Parathyroid adenoma (tissue), 2 donors: Measurements from ENCODE around the gene SLC4A8.

Source experiments
- H2AFZ ChIP-seq: fragments of 300-600 bp; sonication (generic); one replicate; pipeline ENCODE4 v1.7.0; 2017; ENCODE audit warnings: antibody characterized with exemption, mild to moderate bottlenecking
- H3K27ac ChIP-seq: fragments of 300-600 bp; sonication (generic); one replicate; pipeline ENCODE4 v1.7.0; 2017
- H3K27me3 ChIP-seq: fragments of 300-600 bp; sonication (generic); one replicate; pipeline ENCODE4 v1.7.0; 2017; ENCODE audit warnings: low read length; ENCODE audit not compliant: control insufficient read depth, insufficient read depth
- H3K36me3 ChIP-seq: fragments of 300-600 bp; sonication (generic); one replicate; pipeline ENCODE4 v1.7.0; 2017; ENCODE audit warnings: low read length; ENCODE audit not compliant: control insufficient read depth, insufficient read depth
- H3K4me1 ChIP-seq: fragments of 300-600 bp; sonication (generic); one replicate; pipeline ENCODE4 v1.7.0; 2017; ENCODE audit warnings: control low read depth
- H3K4me2 ChIP-seq: fragments of 300-600 bp; sonication (generic); one replicate; pipeline ENCODE4 v1.7.0; 2017; ENCODE audit warnings: low read length
- H3K4me3 ChIP-seq: fragments of 300-600 bp; sonication (generic); one replicate; pipeline ENCODE4 v1.7.0; 2017; ENCODE audit warnings: low read depth, low read length
- H3K79me2 ChIP-seq: fragments of 300-600 bp; sonication (generic); one replicate; pipeline ENCODE4 v1.7.0; 2017; ENCODE audit warnings: control low read depth
- H3K9ac ChIP-seq: fragments of 300-600 bp; sonication (generic); one replicate; pipeline ENCODE4 v1.7.0; 2017; ENCODE audit warnings: mild to moderate bottlenecking
- H3K9me3 ChIP-seq: fragments of 300-600 bp; sonication (generic); one replicate; pipeline ENCODE4 v1.7.0; 2017; ENCODE audit warnings: low read length; ENCODE audit not compliant: control insufficient read depth
- TF ChIP-seq, protein P1 (sequence below): fragments of 300-600 bp; sonication (generic); IDR thresholded peaks from one replicate; pipeline ENCODE4 v1.7.0; 2017; ENCODE audit warnings: antibody characterized with exemption, mild to moderate bottlenecking
- donor health status: primary hyperparathyroidism.

Gene SLC4A8

DNA sequence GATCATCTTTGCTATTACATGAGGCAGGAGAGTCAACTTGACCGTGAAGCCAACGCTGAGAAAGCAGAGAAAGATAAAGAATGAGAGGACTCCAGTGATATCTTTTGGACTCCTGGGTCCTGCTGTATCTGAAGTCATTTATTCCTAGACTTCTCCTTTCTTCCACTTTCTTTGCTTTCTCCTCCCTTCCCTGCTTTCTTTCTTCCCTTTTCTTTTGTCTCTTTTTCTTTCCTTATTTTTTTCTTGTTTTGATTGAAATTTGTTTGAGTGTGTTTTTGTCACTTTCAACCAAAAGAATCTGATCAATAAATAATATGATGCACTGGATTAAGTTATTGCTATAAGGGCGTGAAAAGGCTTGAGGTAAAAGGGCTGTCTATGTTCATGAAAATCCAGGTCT is 20.0 kb upstream of the SLC4A8 start:
- Histone ChIP-seq H3K9me3 (no peaks in the 10 kb centered on the region), H3K9ac (no peak overlapping the region), H3K27ac (no peak overlapping the region), H3K4me2 (no peak overlapping the region), H3K4me1 (no peaks in the 10 kb centered on the region), H2AFZ (no peak overlapping the region), H3K4me3 (no peak overlapping the region), H3K79me2 (no peaks in the 10 kb centered on the region), H3K36me3 (no peaks in the 10 kb centered on the region), H3K27me3 (no peaks in the 10 kb centered on the region)
- TF ChIP-seq, protein P1, sequence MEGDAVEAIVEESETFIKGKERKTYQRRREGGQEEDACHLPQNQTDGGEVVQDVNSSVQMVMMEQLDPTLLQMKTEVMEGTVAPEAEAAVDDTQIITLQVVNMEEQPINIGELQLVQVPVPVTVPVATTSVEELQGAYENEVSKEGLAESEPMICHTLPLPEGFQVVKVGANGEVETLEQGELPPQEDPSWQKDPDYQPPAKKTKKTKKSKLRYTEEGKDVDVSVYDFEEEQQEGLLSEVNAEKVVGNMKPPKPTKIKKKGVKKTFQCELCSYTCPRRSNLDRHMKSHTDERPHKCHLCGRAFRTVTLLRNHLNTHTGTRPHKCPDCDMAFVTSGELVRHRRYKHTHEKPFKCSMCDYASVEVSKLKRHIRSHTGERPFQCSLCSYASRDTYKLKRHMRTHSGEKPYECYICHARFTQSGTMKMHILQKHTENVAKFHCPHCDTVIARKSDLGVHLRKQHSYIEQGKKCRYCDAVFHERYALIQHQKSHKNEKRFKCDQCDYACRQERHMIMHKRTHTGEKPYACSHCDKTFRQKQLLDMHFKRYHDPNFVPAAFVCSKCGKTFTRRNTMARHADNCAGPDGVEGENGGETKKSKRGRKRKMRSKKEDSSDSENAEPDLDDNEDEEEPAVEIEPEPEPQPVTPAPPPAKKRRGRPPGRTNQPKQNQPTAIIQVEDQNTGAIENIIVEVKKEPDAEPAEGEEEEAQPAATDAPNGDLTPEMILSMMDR = no peak

DNA sequence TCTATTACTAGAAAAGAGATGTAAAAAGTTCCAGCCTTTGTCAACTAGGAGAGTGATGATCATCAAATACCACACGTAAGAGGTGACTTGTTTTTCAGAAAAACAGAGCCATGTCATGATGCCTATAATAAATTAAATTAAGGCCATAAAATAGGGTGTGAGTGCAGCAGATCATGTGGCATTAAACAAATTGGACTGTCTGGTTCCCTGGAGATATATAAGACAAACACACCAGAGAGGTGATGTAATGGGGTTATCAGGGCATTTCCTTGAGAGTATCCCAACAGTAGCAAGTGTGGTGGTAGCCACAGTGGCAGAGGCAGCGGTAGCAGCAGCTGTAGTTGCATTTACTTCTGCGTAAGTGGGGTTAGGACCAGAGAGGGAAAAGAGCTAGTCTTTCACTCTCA is 18.8 kb upstream of the SLC4A8 start:
- H3K79me2 ChIP-seq = no peaks in the 10 kb centered on the region
- H3K9ac ChIP-seq = no peak overlapping the region
- H3K4me1 ChIP-seq = no peaks in the 10 kb centered on the region
- H3K9me3 ChIP-seq = no peaks in the 10 kb centered on the region
- H3K27me3 ChIP-seq = no peaks in the 10 kb centered on the region
- H3K36me3 ChIP-seq = no peaks in the 10 kb centered on the region
- no peak overlapping the region for H2AFZ ChIP-seq
- H3K4me2 ChIP-seq = no peak overlapping the region
- TF ChIP-seq, protein P1 = no peak
- no peak overlapping the region for H3K27ac ChIP-seq
- H3K4me3 ChIP-seq = no peak overlapping the region

DNA sequence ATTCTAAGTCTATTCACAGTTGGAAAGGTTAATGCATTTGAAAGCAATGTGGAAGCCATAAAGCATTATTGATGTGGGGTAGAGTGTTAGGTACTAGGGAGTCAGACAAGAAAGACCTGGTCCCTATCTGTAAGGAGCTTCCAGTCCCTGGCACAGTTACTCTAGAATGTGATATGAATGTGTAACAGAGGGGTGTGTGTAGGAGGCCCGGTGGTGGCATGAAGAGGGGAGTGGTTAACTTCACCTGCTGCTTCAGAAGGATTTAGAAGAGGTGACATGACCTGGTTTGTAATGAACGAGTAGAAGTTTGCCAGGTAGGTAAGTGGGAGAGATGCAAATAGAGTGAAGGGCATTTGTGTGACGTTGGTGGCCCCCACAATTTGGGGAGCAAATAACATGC is 18.3 kb upstream of the SLC4A8 start:
- Histone ChIP-seq H3K79me2 (no peaks in the 10 kb centered on the region), H3K4me1 (no peaks in the 10 kb centered on the region), H3K9ac (no peak overlapping the region), H3K9me3 (no peaks in the 10 kb centered on the region), H3K4me2 (no peak overlapping the region), H3K27me3 (no peaks in the 10 kb centered on the region), H3K27ac (no peak overlapping the region), H3K4me3 (no peak overlapping the region), H2AFZ (no peak overlapping the region), H3K36me3 (no peaks in the 10 kb centered on the region)
- TF ChIP-seq, protein P1 = no peak

DNA sequence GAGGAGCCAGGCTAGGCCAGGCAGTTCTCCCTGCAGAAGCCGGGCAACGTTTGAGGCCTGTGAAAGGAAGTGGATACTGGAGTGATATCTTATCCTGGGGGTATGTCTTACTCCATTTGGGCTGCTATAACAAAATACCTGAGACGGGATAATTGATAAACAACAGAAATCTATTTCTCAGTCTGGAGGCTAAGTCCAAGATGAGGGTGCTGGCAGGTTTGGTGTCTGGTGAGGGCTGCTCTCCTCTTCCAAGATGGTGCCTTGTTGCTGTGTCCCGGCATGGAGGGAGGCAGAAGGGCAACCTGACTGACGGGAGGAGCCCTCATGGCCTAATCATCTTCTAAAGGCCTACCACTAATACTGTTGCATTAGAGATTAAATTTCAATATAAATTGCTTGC is 17.8 kb upstream of the SLC4A8 start:
- Histone ChIP-seq H3K27ac (no peak overlapping the region), H3K9me3 (no peaks in the 10 kb centered on the region), H3K9ac (no peak overlapping the region), H2AFZ (no peak overlapping the region), H3K4me3 (no peak overlapping the region), H3K36me3 (no peaks in the 10 kb centered on the region), H3K4me2 (no peak overlapping the region), H3K4me1 (no peaks in the 10 kb centered on the region), H3K79me2 (no peaks in the 10 kb centered on the region), H3K27me3 (no peaks in the 10 kb centered on the region)
- TF ChIP-seq, protein P1 = no peak

DNA sequence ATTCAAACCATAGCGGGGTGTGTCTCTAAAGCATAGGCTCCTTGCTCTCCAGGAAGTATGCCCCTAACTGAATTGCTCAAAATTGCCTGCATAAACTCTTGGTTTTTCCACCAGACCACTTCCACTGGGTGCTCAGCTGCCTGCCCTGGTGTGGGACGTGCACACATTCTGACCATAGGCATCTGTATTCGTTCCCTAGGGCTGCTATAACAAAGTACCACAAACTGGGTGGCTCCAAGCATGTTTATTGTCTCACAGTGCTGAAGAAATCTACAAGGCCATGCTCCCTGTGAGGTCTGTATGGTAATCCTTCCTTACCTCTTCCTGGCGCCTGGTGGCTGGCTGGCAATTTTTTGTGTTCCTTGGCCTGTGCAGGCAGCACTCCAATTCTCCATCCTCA is 17.0 kb upstream of the SLC4A8 start:
- TF ChIP-seq, protein P1 = no peak
- no peaks in the 10 kb centered on the region for H3K27me3 ChIP-seq
- no peak overlapping the region for H3K27ac ChIP-seq
- H3K4me2 ChIP-seq = no peak overlapping the region
- no peaks in the 10 kb centered on the region for H3K36me3 ChIP-seq
- no peak overlapping the region for H2AFZ ChIP-seq
- H3K9me3 ChIP-seq = no peaks in the 10 kb centered on the region
- H3K79me2 ChIP-seq = no peaks in the 10 kb centered on the region
- no peak overlapping the region for H3K4me3 ChIP-seq
- H3K9ac ChIP-seq = no peak overlapping the region
- no peaks in the 10 kb centered on the region for H3K4me1 ChIP-seq
